Stimulated activated CD4-positive, alpha-beta T cell treated with anti-CD3 and anti-CD28 coated beads, Interleukin-12 subunit alpha, Interleukin-12 subunit beta, amount 100 ng/mL, for 24 hours (primary cell): Measurements from ENCODE around the gene GSDMA.
"Not testable (repeated sequence)": the region's sequence is repeated elsewhere in the genome, so short reads cannot be mapped to it uniquely, and the experiment has no call there.

Experiments used
- DNase-seq, 2 experiments: peaks; one replicate each; pipeline ENCODE4 v3.0.0-alpha.2; 2020; ENCODE audit warnings: low read depth in 2 of 2

The GSDMA gene

DNA sequence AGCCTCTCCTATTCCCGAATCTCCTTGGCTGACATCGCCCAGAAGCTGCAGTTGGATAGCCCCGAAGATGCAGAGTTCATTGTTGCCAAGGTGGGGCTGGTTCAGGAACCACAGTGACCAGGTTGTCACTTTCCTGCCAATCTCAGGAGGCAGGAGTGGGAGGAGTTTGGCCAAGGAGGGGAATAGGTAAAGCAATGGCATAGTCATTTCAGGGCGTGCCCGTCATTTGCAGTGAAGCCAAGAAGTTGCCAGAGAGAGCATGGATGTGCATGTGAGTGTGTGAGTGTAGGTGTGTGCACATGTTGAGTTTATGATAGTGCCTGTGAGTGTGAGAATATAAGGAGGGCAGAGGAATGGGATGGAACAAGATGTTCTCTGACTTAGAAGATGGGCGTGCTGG, 32.6 kb downstream of the GSDMA start:
- DNase-seq, result no peak

DNA sequence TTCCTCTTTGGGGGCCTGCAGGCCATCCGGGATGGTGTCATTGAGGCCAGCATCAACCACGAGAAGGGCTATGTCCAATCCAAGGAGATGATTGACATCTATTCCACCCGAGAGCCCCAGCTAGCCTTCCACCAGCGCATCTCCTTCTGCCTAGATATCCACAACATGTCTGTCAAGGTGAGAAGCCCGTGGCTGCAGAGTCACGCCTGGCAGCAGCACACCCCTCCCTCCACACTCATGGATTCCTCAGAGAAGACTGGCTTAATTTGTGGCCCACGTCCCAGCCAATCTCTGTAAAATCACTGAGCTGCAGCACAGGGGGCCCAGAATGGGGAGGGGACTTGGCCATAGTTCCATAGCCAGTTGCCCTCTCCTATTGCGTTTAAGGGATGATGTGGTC, 33.4 kb downstream of the GSDMA start:
- no peak for DNase-seq

DNA sequence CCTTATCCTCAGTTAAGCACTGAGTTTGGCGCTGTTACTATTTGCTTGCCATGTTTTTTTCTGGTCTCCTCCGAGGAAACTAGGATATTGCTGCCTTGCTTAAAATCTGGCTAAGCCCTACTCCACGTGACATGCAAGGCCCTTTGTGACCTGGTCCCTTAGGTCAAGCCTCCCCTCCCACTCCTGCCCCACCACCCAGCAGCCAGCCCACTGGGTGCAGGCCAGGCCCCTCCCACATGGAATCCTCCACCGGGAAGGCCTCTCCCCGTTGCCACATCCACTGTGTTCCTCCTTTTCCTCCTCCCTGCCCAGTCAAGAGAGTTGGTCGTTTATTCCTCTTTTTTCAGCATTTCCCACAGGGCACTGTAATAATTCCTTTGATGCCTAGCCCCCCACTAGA, 34.0 kb downstream of the GSDMA start:
- DNase-seq, result no peak

DNA sequence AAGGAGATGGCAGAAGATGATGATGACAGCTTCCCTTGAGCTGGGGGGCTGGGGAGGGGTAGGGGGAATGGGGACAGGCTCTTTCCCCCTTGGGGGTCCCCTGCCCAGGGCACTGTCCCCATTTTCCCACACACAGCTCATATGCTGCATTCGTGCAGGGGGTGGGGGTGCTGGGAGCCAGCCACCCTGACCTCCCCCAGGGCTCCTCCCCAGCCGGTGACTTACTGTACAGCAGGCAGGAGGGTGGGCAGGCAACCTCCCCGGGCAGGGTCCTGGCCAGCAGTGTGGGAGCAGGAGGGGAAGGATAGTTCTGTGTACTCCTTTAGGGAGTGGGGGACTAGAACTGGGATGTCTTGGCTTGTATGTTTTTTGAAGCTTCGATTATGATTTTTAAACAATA, 34.7 kb downstream of the GSDMA start:
- no peak for DNase-seq

DNA sequence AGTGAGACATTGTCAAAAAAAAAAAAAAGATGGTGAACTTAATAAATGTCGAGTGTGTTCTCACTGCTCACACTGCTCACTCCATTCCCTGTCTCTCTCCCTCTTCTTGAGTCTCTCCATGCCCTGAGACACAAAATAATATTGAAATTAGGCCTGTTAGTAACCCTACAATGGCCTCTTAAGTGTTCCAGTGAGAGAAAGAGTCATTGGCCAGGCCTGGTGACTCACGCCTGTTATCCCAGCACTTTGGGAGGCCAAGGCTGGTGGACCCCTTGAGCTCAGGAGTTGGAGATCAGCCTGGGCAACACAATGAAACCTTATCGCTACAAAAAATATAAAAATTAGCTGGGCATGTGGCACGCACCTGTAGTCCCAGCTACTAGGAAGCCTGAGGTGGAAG, 36.3 kb downstream of the GSDMA start:
- DNase-seq, result no peak

DNA sequence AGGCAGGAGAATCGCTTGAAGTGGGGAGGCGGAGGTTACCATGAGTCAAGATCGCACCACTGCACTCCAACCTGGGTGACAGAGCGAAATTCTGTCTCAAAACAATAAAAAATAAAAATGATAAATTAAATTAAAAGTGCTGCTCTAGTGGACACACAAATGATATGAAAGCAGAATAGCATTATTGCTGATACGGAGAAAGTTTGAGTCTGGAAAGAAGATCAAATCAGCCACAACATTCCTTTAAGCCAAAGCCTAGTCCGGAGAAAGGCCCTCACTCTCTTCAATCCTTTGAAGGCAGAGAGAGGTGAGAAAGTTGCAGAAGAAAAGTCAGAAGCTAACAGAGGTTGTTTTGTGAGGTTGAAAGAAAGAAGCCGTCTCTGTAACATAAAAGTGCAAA, 37.4 kb downstream of the GSDMA start:
- no peak for DNase-seq

DNA sequence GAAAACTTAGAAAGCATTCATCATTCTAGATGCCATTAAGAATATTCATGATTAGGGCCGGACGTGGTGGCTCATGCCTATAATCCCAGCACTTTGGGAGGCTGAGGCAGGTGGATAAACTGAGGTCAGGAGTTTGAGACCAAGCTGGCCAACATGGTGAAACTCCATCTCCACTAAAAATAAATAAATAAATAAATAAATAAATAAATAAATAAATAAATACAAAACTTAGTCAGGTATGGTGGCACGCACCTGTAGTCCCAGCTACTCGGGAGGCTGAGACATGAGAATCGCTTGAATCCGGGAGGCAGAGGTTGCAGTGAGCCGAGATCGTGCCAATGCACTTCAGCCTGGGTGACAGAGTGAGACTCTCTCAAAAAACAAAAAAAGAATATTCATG, 38.5 kb downstream of the GSDMA start:
- DNase-seq, result not testable (repeated sequence)

DNA sequence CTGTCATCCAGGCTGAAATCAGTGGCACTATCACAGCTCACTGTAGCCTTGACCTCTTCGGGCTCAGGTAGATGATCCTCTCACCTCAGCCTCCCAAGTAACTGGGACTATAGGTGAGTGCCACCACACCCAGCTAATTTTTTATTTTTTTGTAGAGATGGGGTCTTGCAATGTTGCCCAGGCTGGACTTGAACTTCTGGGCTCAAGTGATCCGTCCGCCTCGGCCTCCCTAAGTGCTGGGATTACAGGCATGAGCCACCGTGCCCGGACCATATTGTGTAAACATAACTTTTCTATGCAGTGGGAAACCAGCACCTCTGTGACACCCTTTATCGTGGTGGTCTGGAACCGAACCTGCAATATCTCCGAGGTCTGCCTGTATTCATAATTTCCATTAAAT, 41.3 kb downstream of the GSDMA start:
- no peak for DNase-seq

DNA sequence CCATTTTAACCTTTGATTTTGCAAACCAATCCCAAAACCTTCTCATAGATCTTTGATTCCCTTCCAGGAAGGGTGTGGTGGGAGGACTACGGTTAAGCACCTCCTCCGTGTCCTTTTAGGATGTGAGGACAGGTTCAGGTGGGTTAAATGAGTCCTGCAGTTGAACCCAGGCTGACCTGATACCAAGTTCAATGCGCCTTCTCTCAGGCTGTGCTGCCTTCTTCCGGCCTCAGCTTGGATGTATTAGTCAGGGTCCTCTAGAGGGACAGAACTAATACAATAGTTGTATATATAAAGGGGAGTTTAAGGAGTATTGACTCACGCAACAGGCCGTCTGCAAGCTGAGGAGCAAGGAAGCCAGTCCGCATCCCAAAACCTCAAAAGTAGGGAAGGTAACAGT, 41.9 kb downstream of the GSDMA start:
- no peak for DNase-seq

DNA sequence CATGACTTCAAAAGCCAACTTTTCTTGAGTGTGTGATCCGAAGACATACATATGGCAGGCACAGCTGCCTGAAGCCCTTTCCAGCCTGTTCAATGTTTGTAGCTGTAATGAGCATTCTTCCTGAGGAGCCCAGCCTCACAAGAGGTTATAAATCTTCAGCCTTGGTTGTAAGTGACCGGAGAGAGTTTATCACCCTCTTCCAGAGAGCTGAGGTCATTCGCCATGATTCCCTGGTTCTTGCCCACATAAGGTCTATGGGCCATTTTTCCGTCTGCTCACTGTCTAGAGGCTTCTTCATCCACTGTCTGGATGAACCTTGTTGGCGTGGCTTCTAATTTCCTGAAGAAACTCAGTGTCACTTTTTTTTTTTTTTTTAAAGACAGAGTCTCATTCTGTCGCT, 42.7 kb downstream of the GSDMA start:
- DNase-seq, result no peak

DNA sequence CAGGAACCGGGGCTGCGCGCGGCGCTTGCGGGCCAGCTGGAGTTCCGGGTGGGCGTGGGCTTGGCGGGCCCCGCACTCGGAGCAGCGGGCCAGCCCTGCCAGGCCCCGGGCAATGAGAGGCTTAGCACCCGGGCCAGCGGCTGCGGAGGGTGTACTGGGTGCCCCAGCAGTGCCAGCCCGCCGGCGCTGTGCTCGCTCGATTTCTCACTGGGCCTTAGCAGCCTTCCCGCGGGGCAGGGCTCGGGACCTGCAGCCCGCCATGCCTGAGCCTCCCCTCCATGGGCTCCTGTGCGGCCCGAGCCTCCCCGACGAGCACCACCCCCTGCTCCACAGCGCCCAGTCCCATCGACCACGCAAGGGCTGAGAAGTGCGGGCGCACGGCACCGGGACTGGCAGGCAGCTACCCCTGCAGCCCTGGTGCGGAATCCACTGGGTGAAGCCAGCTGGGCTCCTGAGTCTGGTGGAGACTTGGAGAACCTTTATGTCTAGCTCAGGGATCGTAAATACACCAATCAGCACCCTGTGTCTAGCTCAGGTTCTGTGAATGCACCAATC, 48.2 kb downstream of the GSDMA start:
- not testable (repeated sequence) for DNase-seq

DNA sequence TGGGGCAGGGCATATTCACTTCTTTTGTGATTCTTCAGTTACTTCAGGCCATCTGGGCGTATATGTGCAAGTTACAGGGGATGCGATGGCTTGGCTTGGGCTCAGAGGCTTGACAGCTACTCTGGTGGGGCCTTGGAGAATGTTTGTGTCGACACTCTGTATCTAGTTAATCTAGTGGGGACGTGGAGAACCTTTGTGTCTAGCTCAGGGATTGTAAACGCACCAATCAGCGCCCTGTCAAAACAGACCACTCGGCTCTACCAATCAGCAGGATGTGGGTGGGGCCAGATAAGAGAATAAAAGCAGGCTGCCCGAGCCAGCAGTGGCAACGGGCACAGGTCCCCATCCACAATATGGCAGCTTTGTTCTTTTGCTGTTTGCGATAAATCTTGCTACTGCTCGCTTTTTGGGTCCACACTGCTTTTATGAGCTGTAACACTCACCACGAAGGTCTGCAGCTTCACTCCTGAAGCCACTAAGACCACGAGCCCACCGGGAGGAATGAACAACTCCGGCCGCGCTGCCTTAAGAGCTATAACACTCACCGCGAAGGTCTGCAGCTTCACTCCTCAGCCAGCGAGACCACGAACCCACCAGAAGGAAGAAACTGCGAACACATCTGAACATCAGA, 49.3 kb downstream of the GSDMA start:
- DNase-seq, result not testable (repeated sequence)

DNA sequence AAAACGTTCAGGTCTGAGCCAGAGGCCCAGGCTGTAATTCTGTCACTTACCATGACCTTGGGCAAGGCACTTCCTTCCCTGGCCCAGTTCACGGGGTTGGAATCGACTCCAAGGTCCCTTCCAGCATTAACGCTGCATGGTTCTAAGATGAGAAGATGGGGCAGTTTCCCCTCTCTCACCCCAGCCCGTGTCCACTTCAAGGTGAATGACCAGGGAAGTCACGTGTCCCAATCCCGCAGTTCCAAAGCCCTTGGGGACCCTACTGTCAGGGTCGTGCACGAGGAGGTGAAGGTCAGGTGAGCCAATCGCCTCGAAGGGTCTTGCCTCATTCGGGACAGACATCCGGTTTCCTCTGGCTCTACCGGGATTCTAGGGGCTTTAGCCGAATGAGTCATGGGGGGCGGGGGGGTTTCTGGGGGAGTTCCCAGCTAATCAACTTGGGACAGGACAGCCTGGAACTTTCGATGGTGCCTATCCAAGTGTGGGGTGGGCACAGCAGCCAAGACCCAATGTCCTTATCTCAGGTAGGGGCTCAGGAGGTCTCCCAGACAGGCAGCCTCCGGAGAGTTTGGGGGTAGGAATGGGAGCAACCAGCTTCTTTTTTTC, 51.7 kb downstream of the GSDMA start:
- no peak for DNase-seq

DNA sequence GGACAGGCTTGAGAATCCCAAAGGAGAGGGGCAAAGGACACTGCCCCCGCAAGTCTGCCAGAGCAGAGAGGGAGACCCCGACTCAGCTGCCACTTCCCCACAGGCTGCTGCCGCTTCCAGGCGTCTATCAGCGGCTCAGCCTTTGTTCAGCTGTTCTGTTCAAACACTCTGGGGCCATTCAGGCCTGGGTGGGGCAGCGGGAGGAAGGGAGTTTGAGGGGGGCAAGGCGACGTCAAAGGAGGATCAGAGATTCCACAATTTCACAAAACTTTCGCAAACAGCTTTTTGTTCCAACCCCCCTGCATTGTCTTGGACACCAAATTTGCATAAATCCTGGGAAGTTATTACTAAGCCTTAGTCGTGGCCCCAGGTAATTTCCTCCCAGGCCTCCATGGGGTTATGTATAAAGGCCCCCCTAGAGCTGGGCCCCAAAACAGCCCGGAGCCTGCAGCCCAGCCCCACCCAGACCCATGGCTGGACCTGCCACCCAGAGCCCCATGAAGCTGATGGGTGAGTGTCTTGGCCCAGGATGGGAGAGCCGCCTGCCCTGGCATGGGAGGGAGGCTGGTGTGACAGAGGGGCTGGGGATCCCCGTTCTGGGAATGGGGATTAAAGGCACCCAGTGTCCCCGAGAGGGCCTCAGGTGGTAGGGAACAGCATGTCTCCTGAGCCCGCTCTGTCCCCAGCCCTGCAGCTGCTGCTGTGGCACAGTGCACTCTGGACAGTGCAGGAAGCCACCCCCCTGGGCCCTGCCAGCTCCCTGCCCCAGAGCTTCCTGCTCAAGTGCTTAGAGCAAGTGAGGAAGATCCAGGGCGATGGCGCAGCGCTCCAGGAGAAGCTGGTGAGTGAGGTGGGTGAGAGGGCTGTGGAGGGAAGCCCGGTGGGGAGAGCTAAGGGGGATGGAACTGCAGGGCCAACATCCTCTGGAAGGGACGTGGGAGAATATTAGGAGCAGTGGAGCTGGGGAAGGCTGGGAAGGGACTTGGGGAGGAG, 52.5 kb downstream of the GSDMA start, which contains the start of gene CSF3:
Gene CSF3 (plus strand): TSS at position 436 of the 993 bp plus-strand sequence. CDS start 35 bp downstream, at position 471.
- DNase-seq, result no peak

DNA sequence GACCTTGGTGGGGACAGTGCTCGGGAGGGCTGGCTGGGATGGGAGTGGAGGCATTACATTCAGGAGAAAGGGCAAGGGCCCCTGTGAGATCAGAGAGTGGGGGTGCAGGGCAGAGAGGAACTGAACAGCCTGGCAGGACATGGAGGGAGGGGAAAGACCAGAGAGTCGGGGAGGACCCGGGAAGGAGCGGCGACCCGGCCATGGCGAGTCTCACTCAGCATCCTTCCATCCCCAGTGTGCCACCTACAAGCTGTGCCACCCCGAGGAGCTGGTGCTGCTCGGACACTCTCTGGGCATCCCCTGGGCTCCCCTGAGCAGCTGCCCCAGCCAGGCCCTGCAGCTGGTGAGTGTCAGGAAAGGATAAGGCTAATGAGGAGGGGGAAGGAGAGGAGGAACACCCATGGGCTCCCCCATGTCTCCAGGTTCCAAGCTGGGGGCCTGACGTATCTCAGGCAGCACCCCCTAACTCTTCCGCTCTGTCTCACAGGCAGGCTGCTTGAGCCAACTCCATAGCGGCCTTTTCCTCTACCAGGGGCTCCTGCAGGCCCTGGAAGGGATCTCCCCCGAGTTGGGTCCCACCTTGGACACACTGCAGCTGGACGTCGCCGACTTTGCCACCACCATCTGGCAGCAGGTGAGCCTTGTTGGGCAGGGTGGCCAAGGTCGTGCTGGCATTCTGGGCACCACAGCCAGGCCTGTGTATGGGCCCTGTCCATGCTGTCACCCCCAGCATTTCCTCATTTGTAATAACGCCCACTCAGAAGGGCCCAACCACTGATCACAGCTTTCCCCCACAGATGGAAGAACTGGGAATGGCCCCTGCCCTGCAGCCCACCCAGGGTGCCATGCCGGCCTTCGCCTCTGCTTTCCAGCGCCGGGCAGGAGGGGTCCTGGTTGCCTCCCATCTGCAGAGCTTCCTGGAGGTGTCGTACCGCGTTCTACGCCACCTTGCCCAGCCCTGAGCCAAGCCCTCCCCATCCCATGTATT, 53.5 kb downstream of the GSDMA start:
- no peak for DNase-seq

DNA sequence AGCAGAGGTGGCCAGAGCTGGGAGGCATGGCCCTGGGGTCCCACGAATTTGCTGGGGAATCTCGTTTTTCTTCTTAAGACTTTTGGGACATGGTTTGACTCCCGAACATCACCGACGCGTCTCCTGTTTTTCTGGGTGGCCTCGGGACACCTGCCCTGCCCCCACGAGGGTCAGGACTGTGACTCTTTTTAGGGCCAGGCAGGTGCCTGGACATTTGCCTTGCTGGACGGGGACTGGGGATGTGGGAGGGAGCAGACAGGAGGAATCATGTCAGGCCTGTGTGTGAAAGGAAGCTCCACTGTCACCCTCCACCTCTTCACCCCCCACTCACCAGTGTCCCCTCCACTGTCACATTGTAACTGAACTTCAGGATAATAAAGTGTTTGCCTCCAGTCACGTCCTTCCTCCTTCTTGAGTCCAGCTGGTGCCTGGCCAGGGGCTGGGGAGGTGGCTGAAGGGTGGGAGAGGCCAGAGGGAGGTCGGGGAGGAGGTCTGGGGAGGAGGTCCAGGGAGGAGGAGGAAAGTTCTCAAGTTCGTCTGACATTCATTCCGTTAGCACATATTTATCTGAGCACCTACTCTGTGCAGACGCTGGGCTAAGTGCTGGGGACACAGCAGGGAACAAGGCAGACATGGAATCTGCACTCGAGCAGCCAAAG, 54.7 kb downstream of the GSDMA start:
- no peak for DNase-seq

DNA sequence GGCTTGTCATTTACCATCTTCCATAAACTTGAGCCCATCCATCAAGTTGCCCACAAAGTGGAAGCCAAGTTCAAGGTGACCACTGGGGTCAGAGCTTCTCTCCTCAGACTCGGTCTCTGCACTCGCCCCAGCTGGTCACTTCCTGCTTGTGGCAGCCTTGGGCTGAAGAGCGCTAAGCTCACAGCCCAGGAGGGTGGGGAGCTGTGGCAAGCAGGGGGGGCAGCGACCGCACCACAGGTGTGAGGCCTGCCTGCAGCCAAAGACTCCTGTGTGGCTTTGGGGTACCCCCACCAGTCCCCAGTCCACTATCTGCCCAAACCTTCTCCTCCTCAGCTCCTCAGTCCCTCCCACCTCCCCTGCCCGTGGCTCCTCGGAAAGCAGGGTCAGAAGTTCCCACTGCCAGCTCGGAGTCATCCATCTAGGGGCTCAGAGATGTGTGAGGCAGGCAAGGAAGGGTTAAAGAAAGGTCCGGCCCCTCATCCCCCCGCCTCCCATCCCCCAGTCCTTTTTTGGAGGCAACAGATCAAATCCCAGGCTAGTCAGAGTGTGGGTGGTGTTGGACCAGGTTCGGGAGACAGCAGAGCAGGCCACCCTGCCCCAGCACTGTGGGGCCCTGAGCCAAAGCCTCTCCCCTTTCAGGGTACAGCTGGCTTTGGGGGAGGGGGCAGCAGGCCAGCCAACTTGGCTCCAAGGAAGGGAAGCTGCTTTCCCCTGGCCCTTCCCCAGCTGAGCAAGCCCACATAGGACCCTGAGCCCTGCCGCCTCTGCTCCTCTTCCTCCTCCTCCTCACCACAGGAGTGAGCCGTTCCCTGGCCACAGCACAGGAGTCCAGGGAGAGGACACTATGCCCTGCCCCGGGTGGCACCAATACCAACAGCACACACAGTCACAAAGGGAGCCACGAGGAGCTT, 55.7 kb downstream of the GSDMA start:
- DNase-seq, result no peak

DNA sequence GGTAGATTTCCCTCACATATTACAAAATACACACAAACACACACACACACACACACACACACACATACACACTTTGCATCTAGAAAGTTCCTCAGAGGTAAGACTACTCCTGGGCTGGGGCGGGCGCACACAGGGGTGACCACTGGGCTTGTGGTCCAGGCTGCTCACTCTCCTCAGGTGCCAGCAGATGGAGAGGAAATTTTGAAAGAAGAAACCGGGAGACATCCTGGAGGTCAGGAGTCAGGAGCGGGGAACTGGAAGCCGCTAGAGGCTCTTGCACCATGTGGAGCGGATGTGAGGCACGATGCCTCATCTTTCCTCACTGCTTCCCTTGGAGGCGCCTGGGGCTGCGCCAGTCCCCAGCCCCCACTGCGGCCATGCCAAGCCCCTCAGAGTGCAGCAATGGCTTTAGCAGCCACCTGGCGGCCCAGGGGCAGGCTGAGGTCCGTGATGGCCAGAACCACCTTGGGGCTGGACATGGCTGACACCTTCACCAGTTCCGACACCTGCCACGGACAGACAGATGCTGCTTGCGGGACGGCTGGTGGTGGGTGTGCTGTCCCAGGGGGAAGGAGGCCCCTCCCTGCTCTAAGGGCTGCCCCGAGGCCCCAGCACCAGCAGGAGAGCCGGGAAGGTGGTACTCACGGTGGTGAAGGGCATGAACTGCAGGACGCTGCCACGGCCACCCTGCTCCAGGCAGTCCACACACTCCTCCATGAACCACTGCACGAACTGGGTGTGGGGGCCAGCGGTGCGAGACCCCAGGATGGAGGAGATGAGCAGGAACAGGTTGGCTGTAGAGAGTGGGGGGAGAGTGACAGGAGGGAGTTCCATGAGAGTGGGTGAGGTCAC, 56.6 kb downstream of the GSDMA start:
- DNase-seq, result no peak

DNA sequence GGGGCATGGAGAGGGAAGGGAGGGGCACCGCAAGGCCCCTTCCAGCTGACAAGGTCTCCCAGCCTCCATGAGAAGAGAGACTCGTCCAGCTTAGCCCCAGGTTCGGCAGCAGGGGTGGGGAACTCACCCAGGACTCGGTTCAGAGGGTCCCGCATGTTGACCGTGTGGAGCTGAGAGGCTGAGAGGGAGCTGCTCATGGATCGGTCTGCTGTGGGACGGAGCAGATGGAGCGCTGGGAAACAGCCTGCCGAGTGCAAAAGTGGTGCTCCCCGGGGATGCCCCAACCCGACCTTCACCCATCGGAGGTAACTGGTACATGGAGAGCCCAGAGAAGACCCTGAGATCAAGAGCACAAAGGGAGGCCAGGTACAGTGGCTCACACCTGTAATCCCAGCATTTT, 57.3 kb downstream of the GSDMA start:
- no peak for DNase-seq
